ENCODE results near the gene ANKRD36.
"Not testable (repeated sequence)": the region's sequence is repeated elsewhere in the genome, so short reads cannot be mapped to it uniquely, and the experiment has no call there.

ANKRD36 gene

DNA sequence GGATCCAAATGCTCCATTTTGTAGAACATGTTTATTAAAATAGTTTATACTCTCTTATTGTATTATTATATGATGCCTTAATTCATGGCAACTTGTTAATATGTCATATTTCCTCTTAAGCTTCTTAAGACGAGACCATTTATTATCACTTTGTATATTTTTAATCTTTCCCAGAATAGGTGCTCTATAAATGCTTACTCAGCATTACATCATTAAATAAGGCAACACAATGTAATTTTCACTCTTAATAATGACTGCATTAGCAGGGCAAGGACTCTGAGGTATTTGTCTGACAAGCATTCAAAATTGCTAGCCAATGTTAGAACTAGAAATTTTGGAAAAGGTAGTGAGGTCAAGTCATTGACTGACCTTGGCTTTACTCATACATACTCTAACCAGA lies 180.7 kb downstream of the ANKRD36 start:
- not testable (repeated sequence) for DNase-seq (ENCODE audit: low spot score)

Data from kidney capillary endothelial cell (primary cell).